NT2/D1 (cell line): ENCODE results near the gene IMMP2L.

Source experiments
- SUZ12 ChIP-seq: IDR thresholded peaks from 2 replicates; pipeline ENCODE4 v1.6.1; 2011; ENCODE audit not compliant: insufficient read length, insufficient read depth; ENCODE audit errors: extremely low read depth
- YY1 ChIP-seq: IDR thresholded peaks from 2 replicates; pipeline ENCODE4 v1.6.1; 2011; ENCODE audit not compliant: insufficient read length, insufficient read depth
- ZNF274 ChIP-seq: IDR thresholded peaks from 2 replicates; pipeline ENCODE4 v1.6.1; 2011; ENCODE audit warnings: mild to moderate bottlenecking, low read depth, low read length

- no peak for TF ChIP-seq ZNF274
- no peak for TF ChIP-seq YY1
- no peak for TF ChIP-seq SUZ12
These were observed 86.9 kb downstream of the IMMP2L start for GRCh38 chr7:111475419-111475748.
